ENCODE measurements around the gene COL13A1. TPM values are rescaled to one million over a fixed set of nuclear protein-coding genes. Genes with fewer than 3 reads are reported as not detected.

The COL13A1 gene
- total and polyA plus RNA-seq, 11 donors: 1.0 to 4.0 (median 1.7) TPM

GRCh38 chr10:69980672-69981071 is 179.0 kb downstream of the COL13A1 start:
- H3K27ac ChIP-seq: no peak overlapping the region
- intact Hi-C loops (cut with DNase I): no loop called here
- WGBS, 4 donors: 83 to 91% (median 87%) methylated on average over 2 of the region's 2 CpGs
- H3K27me3 ChIP-seq: peaks cover 0 to 28% (median 0%) of the 10 kb centered on the region in 9 donors
- H3K36me3 ChIP-seq: no peaks in the 10 kb centered on the region
- no peak for DNase-seq
- TF ChIP-seq, protein P1, sequence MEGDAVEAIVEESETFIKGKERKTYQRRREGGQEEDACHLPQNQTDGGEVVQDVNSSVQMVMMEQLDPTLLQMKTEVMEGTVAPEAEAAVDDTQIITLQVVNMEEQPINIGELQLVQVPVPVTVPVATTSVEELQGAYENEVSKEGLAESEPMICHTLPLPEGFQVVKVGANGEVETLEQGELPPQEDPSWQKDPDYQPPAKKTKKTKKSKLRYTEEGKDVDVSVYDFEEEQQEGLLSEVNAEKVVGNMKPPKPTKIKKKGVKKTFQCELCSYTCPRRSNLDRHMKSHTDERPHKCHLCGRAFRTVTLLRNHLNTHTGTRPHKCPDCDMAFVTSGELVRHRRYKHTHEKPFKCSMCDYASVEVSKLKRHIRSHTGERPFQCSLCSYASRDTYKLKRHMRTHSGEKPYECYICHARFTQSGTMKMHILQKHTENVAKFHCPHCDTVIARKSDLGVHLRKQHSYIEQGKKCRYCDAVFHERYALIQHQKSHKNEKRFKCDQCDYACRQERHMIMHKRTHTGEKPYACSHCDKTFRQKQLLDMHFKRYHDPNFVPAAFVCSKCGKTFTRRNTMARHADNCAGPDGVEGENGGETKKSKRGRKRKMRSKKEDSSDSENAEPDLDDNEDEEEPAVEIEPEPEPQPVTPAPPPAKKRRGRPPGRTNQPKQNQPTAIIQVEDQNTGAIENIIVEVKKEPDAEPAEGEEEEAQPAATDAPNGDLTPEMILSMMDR (IDR thresholded peaks at IDR 0.05): no peak
- TF ChIP-seq POLR2A (IDR thresholded peaks at IDR 0.05): no peak
- H3K9me3 ChIP-seq: peaks cover 0 to 36% (median 10%) of the 10 kb centered on the region in 12 donors
- ATAC-seq: no peak
- H3K4me1 ChIP-seq: no peaks in the 10 kb centered on the region
- no peak overlapping the region for H3K4me3 ChIP-seq

GRCh38 chr10:69988094-69988493 is 186.4 kb downstream of the COL13A1 start:
- Histone ChIP-seq H3K4me1 (no peaks in the 10 kb centered on the region), H3K4me3 (no peak overlapping the region), H3K36me3 (no peaks in the 10 kb centered on the region), H3K27me3 (peaks cover 0 to 18% (median 0%) of the 10 kb centered on the region in 9 donors), H3K27ac (no peak overlapping the region), H3K9me3 (no peaks in the 10 kb centered on the region)
- TF ChIP-seq, protein P1 (IDR thresholded peaks at IDR 0.05): no peak
- TF ChIP-seq POLR2A (IDR thresholded peaks at IDR 0.05): no peak
- no peak for ATAC-seq
- intact Hi-C loops (cut with DNase I): no loop called here
- no peak for DNase-seq
- WGBS, 4 donors: 66 to 78% (median 68%) methylated on average over 2 of the region's 2 CpGs

DNA sequence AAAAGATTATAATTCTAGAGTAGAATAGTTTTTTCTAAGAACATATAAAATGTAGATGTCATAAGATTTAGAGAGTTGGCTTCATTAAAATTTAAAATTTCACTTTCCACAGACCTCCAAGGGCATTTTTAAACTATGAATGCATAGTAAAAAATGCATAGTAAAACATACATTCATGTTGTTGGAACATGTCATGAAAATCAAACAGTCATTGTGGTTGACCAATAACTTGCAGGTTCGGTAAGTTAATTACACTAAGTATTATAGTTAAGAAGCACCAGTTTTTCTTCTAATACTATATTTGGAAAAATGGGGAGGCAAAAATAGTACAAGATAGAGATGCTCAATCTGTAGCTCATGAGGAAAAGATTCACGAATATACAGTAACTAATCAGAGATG is 189.4 kb downstream of the COL13A1 start:
- WGBS, 4 donors: 65 to 84% (median 79%) methylated on average over 2 of the region's 2 CpGs
- Histone ChIP-seq H3K4me1 (no peaks in the 10 kb centered on the region), H3K27ac (no peak overlapping the region), H3K9me3 (no peaks in the 10 kb centered on the region), H3K36me3 (no peaks in the 10 kb centered on the region), H3K27me3 (peaks cover 0 to 4% (median 0%) of the 10 kb centered on the region in 9 donors), H3K4me3 (no peak overlapping the region)
- DNase-seq (no peak), ATAC-seq (no peak)
- TF ChIP-seq, protein P1 (IDR thresholded peaks at IDR 0.05): no peak
- no peak for TF ChIP-seq POLR2A (IDR thresholded peaks at IDR 0.05)
- intact Hi-C loops (cut with DNase I): no loop called here

- DNase-seq: peak in 4 of 5 donors; percentile 30 to 42 (median 34)
- TF ChIP-seq POLR2A (IDR thresholded peaks at IDR 0.05): no peak
- TF ChIP-seq, protein P1 (IDR thresholded peaks at IDR 0.05): no peak
- intact Hi-C loops (cut with DNase I): no loop called here
- Histone ChIP-seq H3K9me3 (no peaks in the 10 kb centered on the region), H3K27ac (no peak overlapping the region), H3K27me3 (no peaks in the 10 kb centered on the region), H3K4me1 (no peaks in the 10 kb centered on the region), H3K36me3 (no peaks in the 10 kb centered on the region), H3K4me3 (no peak overlapping the region)
- ATAC-seq: peak; percentile 47 to 79 (median 73)
- WGBS, 4 donors: 40 to 61% (median 49%) methylated on average over 2 of the region's 2 CpGs
Observed at GRCh38 chr10:69994262-69994661, 192.6 kb downstream of the COL13A1 start.
